Omental fat pad (tissue), 4 donors: Measurements from ENCODE around the gene IVD. TPM values are rescaled to one million over a fixed set of nuclear protein-coding genes. Genes with fewer than 3 reads are reported as not detected.

Source experiments
- ATAC-seq: fragments of 150-250 bp; one replicate; pipeline ENCODE4 v1.9.1; 2016; ENCODE audit warnings: mild to moderate bottlenecking, moderate library complexity; ENCODE audit not compliant: low FRiP score
- DNase-seq: peaks from one replicate; pipeline ENCODE4 v3.0.0-alpha.2; 2019; ENCODE audit warnings: low spot score
- total RNA-seq, 4 donors: library from RNA; depleted of rRNA; stranded (reverse); fragments of >200 nt; gene quantifications; one replicate each; pipeline ENCODE4 v1.1.0, GENCODE V29; 2016
- TF ChIP-seq, protein P1 (sequence below), 3 donors: fragments of 450-650 bp; IDR thresholded peaks; one replicate each; pipeline ENCODE4 v1.5.1; 2016 to 2017; ENCODE audit warnings: antibody characterized with exemption in 3 of 3, mild to moderate bottlenecking in 3 of 3, moderate library complexity in 2 of 3

IVD gene
- total RNA-seq, 4 donors from 2014 or later, result 45.0 to 63.5 (median 54.2) TPM

DNA sequence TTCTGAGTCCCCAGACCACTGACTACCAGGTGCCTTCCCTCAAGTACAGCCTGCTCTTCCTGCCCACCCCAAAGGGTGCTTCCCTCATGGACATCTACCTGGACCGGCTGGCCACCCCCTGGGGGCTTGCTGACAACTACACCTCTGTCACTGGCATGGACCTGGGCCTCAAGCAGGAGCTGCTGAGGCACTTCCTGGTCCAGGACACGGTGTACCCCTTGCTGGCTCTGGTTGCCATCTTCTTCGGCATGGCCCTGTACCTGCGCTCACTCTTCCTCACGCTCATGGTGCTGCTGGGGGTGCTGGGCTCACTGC lies 38.3 kb upstream of the IVD start:
- ATAC-seq, result no peak
- TF ChIP-seq, protein P1, sequence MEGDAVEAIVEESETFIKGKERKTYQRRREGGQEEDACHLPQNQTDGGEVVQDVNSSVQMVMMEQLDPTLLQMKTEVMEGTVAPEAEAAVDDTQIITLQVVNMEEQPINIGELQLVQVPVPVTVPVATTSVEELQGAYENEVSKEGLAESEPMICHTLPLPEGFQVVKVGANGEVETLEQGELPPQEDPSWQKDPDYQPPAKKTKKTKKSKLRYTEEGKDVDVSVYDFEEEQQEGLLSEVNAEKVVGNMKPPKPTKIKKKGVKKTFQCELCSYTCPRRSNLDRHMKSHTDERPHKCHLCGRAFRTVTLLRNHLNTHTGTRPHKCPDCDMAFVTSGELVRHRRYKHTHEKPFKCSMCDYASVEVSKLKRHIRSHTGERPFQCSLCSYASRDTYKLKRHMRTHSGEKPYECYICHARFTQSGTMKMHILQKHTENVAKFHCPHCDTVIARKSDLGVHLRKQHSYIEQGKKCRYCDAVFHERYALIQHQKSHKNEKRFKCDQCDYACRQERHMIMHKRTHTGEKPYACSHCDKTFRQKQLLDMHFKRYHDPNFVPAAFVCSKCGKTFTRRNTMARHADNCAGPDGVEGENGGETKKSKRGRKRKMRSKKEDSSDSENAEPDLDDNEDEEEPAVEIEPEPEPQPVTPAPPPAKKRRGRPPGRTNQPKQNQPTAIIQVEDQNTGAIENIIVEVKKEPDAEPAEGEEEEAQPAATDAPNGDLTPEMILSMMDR (IDR thresholded peaks at IDR 0.05), result no peak
- DNase-seq, result no peak

DNA sequence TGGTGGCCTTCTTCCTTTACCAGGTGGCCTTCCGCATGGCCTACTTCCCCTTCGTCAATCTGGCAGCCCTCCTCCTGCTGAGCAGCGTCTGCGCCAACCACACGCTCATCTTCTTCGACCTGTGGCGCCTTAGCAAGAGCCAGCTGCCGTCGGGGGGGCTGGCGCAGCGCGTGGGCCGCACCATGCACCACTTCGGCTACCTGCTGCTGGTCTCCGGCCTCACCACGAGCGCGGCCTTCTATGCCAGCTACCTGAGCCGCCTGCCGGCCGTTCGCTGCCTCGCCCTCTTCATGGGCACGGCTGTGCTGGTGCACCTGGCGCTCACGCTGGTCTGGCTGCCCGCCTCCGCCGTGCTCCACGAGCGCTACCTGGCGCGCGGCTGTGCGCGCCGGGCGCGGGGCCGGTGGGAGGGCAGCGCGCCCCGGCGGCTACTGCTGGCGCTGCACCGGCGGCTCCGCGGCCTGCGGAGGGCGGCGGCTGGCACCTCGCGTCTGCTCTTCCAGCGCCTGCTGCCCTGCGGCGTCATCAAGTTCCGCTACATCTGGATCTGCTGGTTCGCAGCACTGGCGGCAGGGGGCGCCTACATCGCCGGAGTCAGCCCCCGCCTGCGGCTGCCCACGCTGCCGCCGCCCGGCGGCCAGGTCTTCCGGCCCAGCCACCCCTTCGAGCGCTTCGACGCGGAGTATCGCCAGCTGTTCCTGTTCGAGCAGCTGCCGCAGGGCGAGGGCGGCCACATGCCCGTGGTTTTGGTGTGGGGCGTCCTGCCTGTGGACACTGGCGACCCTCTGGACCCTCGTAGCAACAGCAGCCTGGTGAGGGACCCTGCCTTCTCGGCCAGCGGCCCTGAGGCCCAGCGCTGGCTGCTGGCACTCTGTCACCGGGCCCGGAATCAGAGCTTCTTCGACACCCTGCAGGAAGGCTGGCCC lies 37.6 kb upstream of the IVD start:
- no peak for DNase-seq
- peak; percentile 91 for ATAC-seq
- TF ChIP-seq, protein P1 (IDR thresholded peaks at IDR 0.05), result peak in 1 of 3 donors; percentile 83

DNA sequence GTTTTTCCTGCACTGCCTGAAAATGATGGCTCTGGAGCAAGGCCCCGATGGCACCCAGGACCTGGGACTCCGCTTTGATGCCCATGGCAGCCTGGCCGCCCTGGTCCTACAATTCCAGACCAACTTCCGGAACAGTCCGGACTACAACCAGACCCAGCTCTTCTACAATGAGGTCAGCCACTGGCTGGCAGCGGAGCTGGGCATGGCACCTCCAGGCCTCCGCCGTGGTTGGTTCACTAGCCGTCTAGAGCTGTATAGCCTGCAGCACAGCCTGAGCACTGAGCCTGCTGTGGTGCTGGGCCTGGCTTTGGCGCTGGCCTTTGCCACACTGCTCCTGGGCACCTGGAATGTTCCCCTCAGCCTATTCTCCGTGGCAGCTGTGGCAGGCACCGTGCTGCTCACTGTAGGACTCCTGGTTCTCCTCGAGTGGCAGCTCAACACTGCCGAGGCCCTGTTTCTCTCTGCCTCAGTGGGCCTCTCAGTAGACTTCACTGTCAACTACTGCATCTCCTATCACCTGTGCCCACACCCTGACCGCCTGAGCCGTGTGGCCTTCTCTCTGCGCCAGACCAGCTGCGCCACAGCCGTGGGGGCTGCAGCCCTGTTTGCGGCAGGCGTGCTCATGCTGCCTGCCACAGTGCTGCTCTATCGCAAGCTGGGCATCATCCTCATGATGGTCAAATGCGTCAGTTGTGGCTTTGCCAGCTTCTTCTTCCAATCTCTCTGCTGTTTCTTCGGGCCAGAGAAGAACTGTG lies 36.7 kb upstream of the IVD start:
- TF ChIP-seq, protein P1 (IDR thresholded peaks at IDR 0.05), result no peak
- no peak for ATAC-seq
- DNase-seq, result no peak

DNA sequence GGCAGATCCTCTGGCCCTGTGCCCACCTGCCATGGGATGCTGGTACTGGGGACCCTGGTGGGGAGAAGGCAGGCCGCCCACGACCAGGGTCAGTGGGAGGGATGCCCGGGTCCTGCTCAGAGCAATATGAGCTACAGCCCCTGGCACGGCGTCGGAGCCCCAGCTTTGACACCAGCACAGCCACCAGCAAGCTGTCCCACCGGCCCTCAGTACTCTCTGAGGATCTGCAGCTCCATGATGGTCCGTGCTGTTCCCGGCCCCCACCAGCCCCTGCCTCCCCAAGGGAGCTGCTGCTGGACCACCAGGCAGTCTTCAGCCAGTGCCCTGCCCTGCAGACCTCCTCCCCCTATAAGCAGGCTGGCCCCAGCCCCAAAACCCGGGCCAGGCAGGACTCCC lies 36.1 kb upstream of the IVD start:
- ATAC-seq, result no peak
- no peak for DNase-seq
- TF ChIP-seq, protein P1 (IDR thresholded peaks at IDR 0.05), result no peak

DNA sequence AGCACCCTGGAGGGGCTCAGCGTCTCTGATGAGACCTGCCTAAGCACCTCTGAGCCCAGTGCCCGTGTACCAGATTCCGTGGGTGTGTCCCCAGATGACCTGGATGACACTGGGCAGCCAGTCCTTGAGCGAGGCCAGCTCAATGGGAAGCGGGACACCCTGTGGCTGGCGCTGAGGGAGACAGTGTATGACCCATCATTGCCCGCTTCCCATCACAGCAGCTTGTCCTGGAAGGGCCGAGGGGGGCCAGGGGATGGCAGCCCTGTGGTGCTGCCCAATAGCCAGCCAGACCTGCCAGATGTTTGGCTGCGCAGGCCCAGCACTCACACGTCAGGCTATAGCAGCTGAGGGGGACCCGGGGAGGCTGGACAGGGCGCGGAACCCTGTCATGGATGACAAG lies 35.6 kb upstream of the IVD start:
- ATAC-seq (no peak), DNase-seq (no peak)
- TF ChIP-seq, protein P1 (IDR thresholded peaks at IDR 0.05), result no peak

DNA sequence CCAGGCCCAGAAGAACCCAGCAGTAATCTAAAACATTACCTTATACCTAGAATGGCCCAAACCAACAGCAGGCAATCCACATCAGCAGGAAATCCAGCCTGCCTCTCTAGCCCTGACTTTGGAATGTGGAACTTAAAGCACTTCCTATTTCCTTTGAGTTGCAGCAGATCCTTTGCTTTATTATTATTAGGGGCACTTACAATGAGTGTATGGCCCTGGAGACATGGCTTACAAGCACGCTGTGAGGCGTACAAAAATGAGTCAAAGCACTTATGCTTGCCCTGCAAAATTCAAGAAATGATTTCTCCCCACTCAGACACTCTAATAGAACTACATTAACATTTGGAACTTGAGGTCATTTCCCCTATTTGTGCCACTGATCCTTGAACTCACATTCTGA lies 32.6 kb upstream of the IVD start:
- DNase-seq (no peak), ATAC-seq (no peak)
- TF ChIP-seq, protein P1 (IDR thresholded peaks at IDR 0.05), result no peak
